ENCODE measurements around the gene CDH13.

CDH13 gene

DNA sequence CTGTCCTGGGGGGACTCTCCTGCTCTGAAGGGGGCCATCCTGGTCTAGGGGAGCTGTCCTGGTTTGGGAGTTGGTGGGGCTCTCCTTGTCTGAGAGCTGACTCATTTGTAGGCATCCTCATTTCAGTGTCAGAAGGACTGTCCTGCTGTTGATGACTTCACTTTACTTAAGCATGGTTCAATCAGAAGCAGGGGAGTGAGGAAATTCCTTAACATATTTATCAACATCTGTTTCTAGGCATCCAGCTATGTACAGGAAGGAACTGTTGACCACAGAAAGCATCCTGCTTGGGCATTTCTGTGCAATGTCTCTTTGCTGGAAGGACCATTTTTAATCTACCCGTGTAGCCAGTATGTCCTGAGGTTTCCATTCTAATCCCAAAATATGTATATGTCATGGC lies 678.3 kb downstream of the CDH13 start:
- Histone ChIP-seq H3K9me3 (replicated peaks in 1 of 11) (no peaks in the 10 kb centered on the region), H3K9ac (no peak overlapping the region), H3K4me1 (peaks cover 43 to 61% (median 56%) of the 10 kb centered on the region in 10 experiments), H3K36me3 (no peaks in the 10 kb centered on the region), H4K20me1 (no peaks in the 10 kb centered on the region), H3K27ac (peak overlapping the region in 9 of 11 experiments; percentile 32 to 62 (median 53); a peak in 18 of 22 replicates), H3K27me3 (0 out of 22 replicates have a peak, but pooled peaks cover 0 to 9% (median 0%) of the 10 kb centered on the region in 11 experiments), H3K4me3 (no peak overlapping the region), H3K4me2 (peak overlapping the region; percentile 45 to 93 (median 78); a peak in 21 of 22 replicates)
- peak in 8 of 11 experiments; percentile 22 to 62 (median 44); a peak in 8 of 22 replicates for TF ChIP-seq Cebpa-rat (IDR thresholded peaks at IDR 0.05)

DNA sequence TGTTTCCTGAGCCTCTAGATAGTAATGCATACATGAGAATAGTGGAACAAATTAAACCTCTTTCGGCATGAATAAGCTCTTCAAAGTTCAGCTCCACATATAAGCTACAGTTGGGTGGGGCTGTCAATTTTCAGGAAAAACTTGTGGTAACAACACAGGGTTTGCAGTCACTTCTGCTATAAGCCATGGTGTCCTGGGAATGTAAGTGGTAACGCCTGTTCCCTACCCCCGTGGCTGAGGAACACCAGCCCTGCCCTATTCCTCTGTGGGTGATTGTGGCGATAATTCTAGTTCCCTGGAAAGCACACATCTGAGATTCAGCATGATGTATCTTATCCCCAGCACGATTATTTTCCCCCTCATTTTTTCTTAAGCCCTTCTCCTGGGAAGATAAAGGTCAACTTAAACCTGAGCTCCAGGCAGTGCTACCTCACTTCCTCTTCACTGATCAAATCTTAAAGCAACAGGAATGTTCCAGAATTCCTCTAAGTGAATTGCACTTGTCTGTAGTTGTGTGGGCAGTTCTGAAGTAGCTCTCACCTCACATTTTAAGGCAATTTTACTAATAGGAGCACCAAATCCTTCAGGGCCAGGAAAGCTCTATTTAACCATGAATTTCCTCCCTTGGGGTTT lies 680.3 kb downstream of the CDH13 start:
- Histone ChIP-seq H4K20me1 (no peaks in the 10 kb centered on the region), H3K4me1 (peaks cover 43 to 73% (median 64%) of the 10 kb centered on the region in 10 experiments), H3K27ac (peak overlapping the region in 4 of 11 experiments; percentile 17 to 43 (median 33); a peak in 4 of 22 replicates), H3K27me3 (0 out of 22 replicates have a peak, but pooled peaks cover 0 to 9% (median 0%) of the 10 kb centered on the region in 11 experiments), H3K9me3 (replicated peaks in 1 of 11) (no peaks in the 10 kb centered on the region), H3K9ac (peak overlapping the region in 1 of 11 experiments; percentile 34; a peak in 2 of 22 replicates), H3K4me3 (peak overlapping the region in 3 of 10 experiments; percentile 10 to 27 (median 19); a peak in 5 of 20 replicates), H3K4me2 (peak overlapping the region; percentile 6 to 93 (median 78); a peak in 21 of 22 replicates), H3K36me3 (no peaks in the 10 kb centered on the region)
- TF ChIP-seq Cebpa-rat (IDR thresholded peaks at IDR 0.05), result no peak

DNA sequence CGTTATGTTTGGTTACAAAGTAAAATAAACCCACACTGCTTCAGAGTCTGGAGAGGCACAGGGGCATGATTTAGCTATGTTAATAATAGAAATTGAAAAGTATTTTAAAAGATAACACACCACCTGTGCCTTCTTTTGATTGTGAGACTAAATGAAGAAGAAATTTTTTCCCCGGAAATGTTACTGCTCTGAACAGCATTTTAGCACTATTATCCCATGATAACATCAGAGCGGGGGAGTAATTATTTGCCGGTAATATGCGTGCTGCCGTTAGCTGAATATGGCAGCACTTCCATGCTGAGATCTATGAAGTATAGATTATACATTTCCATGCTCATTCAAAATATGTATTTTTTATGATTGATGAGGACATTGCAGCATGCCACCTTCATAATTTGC lies 680.8 kb downstream of the CDH13 start:
- no peak for TF ChIP-seq Cebpa-rat (IDR thresholded peaks at IDR 0.05)
- peak overlapping the region; percentile 6 to 93 (median 78); a peak in 21 of 22 replicates for H3K4me2 ChIP-seq
- no peaks in the 10 kb centered on the region for H3K9me3 ChIP-seq (replicated peaks in 1 of 11)
- H3K27me3 ChIP-seq, result 0 out of 22 replicates have a peak, but pooled peaks cover 0 to 9% (median 0%) of the 10 kb centered on the region in 11 experiments
- H3K36me3 ChIP-seq, result no peaks in the 10 kb centered on the region
- no peaks in the 10 kb centered on the region for H4K20me1 ChIP-seq
- H3K4me3 ChIP-seq, result peak overlapping the region in 3 of 10 experiments; percentile 10 to 27 (median 19); a peak in 4 of 20 replicates
- H3K4me1 ChIP-seq, result peaks cover 43 to 73% (median 64%) of the 10 kb centered on the region in 10 experiments
- H3K9ac ChIP-seq, result peak overlapping the region in 1 of 11 experiments; percentile 34; a peak in 1 of 22 replicates
- H3K27ac ChIP-seq, result peak overlapping the region in 1 of 11 experiments; percentile 43; a peak in 1 of 22 replicates

DNA sequence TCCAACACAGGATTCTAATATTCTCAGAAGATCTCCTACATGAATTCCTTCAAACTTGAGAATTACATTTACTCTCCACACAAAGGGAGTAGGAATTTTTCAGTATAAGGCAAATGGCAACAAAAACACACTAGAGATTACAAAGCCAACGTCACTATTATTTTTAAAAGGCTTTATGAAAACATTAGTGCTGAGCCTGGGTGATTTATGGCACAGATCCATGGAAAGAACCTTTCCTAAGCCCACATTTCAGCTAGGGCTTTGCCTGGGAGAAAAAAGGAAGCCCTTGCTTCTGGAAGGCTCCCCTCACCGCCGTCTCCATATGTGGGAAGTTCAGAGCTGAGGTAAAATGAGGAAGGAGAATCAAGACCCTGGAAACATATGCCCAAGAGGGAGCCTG lies 681.6 kb downstream of the CDH13 start:
- Histone ChIP-seq H4K20me1 (no peaks in the 10 kb centered on the region), H3K36me3 (no peaks in the 10 kb centered on the region), H3K27ac (no peak overlapping the region), H3K9ac (no peak overlapping the region), H3K27me3 (0 out of 22 replicates have a peak, but pooled peaks cover 0 to 9% (median 0%) of the 10 kb centered on the region in 11 experiments), H3K4me2 (peak overlapping the region; percentile 51 to 93 (median 78); a peak in 21 of 22 replicates), H3K4me1 (peaks cover 43 to 73% (median 64%) of the 10 kb centered on the region in 10 experiments), H3K4me3 (no peak overlapping the region), H3K9me3 (replicated peaks in 1 of 11) (no peaks in the 10 kb centered on the region)
- TF ChIP-seq Cebpa-rat (IDR thresholded peaks at IDR 0.05), result no peak

- Histone ChIP-seq H3K4me1 (peaks cover 34 to 53% (median 47%) of the 10 kb centered on the region in 10 experiments), H3K4me2 (peak overlapping the region in 7 of 11 experiments; percentile 8 to 57 (median 30); a peak in 13 of 22 replicates), H3K36me3 (no peaks in the 10 kb centered on the region), H4K20me1 (no peaks in the 10 kb centered on the region), H3K27ac (no peak overlapping the region), H3K9ac (no peak overlapping the region), H3K9me3 (replicated peaks in 1 of 11) (peaks cover 0 to 6% (median 0%) of the 10 kb centered on the region in 11 experiments; a peak in 4 of 22 replicates), H3K27me3 (0 out of 22 replicates have a peak, but pooled peaks cover 0 to 9% (median 0%) of the 10 kb centered on the region in 11 experiments), H3K4me3 (no peak overlapping the region)
- no peak for TF ChIP-seq Cebpa-rat (IDR thresholded peaks at IDR 0.05)
Observed at GRCh38 chr16:83310816-83311215, 684.0 kb downstream of the CDH13 start.

GRCh38 chr16:83312015-83312717 lies 685.4 kb downstream of the CDH13 start:
- TF ChIP-seq Cebpa-rat (IDR thresholded peaks at IDR 0.05), result peak in 4 of 11 experiments; percentile 11 to 68 (median 32); a peak in 2 of 22 replicates
- no peak overlapping the region for H3K4me3 ChIP-seq
- peaks cover 0 to 11% (median 0%) of the 10 kb centered on the region in 11 experiments; a peak in 4 of 22 replicates for H3K9me3 ChIP-seq (replicated peaks in 1 of 11)
- no peak overlapping the region for H3K4me2 ChIP-seq
- H3K9ac ChIP-seq, result no peak overlapping the region
- H3K4me1 ChIP-seq, result peaks cover 22 to 39% (median 34%) of the 10 kb centered on the region in 10 experiments
- H3K27me3 ChIP-seq, result 0 out of 22 replicates have a peak, but pooled peaks cover 0 to 6% (median 0%) of the 10 kb centered on the region in 11 experiments
- no peaks in the 10 kb centered on the region for H3K36me3 ChIP-seq
- H4K20me1 ChIP-seq, result no peaks in the 10 kb centered on the region
- H3K27ac ChIP-seq, result no peak overlapping the region

GRCh38 chr16:83312718-83313245 lies 686.0 kb downstream of the CDH13 start:
- H3K36me3 ChIP-seq, result no peaks in the 10 kb centered on the region

DNA sequence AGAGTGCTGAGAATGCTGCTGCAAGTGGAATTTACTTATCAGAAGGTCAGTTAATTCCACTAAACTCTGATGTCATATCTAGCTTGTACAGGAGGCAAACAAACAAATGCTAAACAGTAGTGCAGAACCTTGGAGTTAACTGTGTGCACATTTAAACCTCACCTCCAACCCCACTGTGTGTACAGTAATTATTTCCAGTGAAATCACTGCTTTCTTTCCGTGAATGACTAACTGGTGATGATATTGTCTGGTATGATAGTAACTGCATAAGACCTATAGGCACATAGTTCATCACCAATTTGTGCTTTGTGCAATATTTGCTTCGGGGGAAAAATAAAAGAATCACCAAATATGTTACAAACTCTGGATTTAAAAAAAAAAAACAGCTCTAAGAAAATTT lies 688.5 kb downstream of the CDH13 start:
- Histone ChIP-seq H3K36me3 (no peaks in the 10 kb centered on the region), H4K20me1 (no peaks in the 10 kb centered on the region)

More at GRCh38 chr16:83312718-83313245, 686.0 kb downstream of the CDH13 start:
- Histone ChIP-seq H3K4me3 (no peak overlapping the region), H4K20me1 (no peaks in the 10 kb centered on the region), H3K4me1 (peaks cover 16 to 33% (median 28%) of the 10 kb centered on the region in 10 experiments), H3K9ac (no peak overlapping the region), H3K27ac (no peak overlapping the region), H3K4me2 (no peak overlapping the region), H3K27me3 (0 out of 22 replicates have a peak, but pooled peaks cover 0 to 1% (median 0%) of the 10 kb centered on the region in 11 experiments), H3K9me3 (replicated peaks in 1 of 11) (peaks cover 0 to 11% (median 0%) of the 10 kb centered on the region in 11 experiments; a peak in 4 of 22 replicates)
- no peak for TF ChIP-seq Cebpa-rat (IDR thresholded peaks at IDR 0.05)

More for the DNA sequence above, 688.5 kb downstream of the CDH13 start:
- Histone ChIP-seq H3K9ac (no peak overlapping the region), H3K27ac (no peak overlapping the region), H3K9me3 (replicated peaks in 1 of 11) (peaks cover 0 to 11% (median 0%) of the 10 kb centered on the region in 11 experiments; a peak in 4 of 22 replicates), H3K4me2 (no peak overlapping the region), H3K27me3 (no peaks in the 10 kb centered on the region), H3K4me1 (peaks cover 0 to 10% (median 8%) of the 10 kb centered on the region in 10 experiments; a peak in 13 of 20 replicates), H3K4me3 (no peak overlapping the region)
- no peak for TF ChIP-seq Cebpa-rat (IDR thresholded peaks at IDR 0.05)

All from BLaER1 treated with 17β-estradiol and CSF1 and Interleukin-3, amounts not matched to agents 10 nM and 100 nM (cell line).